Activated gamma-delta T cell treated with Interleukin-2 at 50 U/mL for 16 hours (primary cell): ENCODE measurements around the gene IL17RE.

Experiments
- DNase-seq: peaks from one replicate; pipeline ENCODE4 v3.0.0-alpha.2; 2020

Gene IL17RE

DNA sequence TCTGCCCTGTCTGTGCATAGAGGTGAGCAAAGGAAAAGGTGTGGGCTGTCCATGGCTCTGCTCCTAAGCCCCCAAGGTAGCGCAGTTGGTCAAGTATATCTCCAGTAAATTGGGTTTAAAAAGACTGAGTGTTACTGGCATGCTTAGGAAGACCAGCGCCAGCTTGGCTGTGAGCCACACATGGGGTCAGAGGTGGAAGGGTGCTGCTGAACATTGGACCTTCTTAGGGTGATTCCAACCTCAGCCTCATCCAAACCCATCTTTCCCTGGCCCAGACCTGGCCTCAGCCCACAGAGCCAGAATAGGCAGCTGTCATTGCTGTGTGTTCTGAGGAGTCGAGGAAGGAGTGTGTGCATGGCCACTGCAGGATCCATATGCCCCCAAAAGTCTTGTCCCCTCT, 5.6 kb downstream of the IL17RE start:
- DNase-seq, result no peak

DNA sequence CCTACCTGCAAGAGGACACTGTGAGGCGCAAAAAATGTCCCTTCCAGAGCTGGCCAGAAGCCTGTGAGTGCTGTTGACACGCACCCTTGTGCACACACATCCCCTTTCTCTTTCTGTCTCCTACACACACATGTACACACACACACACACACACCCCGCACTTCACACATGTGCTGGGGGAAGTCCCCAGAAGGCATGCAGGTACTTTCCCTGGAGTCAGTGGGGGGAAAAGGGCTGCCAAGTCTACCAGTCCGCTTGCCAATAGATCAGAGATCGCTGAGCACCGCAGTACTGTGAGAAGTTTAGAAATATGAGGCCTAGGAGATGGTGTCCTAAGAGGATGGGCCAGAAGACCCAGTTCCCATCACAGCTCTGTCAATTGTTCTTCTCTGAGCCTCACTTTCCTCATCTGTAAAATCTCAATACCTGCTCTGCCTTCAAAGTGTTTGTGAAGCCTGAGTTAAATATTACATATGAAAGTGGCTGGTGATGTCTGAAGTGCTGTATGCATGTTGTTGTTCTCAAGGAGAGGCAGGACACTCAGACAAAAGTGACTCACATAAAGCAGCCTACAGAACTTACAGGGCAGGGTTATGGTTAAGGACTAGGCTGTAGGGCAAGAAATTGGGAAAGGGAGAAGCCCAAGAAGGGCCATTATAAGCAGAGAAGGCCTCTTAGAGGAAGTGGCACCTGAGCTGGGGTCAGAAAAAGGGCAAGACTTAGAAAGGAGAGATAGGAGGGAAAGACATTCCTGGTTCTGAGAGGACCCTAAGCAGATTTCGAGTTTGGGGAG, 6.8 kb downstream of the IL17RE start:
- no peak for DNase-seq

DNA sequence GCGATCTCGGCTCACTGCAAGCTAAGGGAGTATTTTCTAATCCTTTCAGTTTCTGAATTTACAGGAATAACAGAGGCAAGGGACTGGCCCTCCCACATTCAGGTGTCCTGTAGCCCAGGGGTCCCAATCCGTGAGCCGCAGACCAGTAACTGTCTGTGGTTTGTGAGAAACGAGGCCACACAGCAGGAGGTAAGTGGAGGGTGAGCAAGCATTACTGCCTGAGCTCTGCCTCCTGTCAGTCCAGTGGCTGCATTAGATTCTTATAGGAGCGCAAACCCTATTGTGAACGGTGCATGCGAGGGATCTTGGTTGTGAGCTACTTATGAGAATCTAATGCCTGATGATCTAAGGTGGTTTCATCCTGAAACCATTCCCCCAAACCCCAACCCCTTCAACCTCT, 9.2 kb downstream of the IL17RE start:
- no peak for DNase-seq

DNA sequence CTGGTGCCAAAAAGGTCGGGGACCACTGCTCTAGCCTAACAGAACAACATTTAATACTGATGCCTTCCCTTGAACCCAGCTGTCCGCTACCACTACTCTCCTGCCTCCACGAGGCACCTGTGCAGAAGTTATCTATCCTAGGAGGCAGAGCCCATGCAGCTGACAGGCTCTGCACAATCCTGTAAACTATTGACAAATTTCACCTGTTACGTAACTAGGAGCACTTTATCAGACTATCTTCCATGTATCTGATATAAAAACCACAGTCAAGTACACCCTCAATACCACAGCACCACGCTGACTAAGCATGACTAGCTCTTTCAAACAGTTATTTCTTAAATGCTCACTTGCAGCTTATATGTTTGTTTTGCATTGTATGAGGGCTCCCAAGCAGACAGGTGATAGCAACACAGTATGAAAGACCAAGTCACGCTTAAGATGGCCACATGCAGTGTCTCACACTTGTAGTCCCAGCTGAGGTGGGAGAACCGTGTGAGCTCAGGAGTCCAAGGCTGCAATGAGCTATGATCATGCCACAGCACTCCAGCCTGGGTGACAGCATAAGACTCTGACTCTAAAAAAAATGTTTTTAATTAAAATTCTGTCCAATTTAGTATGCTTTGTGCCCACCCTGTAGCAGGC, 9.8 kb downstream of the IL17RE start:
- DNase-seq, result no peak

DNA sequence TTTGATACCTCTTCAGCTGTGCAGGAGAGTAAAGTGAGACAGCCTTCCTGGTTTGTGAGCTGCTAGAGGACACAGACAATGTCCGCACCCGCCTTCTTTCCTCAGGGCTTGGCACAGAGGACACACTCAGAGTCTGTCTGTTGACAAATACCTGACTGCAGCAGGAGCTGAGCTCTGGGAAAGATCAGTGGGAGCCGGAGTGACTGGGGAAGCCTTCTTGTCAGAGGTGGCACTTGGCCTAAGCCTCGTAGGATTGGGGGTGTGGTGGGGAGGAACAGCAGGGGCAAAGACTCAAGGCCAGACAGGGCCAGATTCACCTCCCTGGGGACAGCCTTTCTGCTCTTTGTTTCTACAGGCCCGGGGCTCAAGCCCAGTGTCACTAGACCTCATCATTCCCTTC, 11.0 kb downstream of the IL17RE start:
- DNase-seq, result no peak

DNA sequence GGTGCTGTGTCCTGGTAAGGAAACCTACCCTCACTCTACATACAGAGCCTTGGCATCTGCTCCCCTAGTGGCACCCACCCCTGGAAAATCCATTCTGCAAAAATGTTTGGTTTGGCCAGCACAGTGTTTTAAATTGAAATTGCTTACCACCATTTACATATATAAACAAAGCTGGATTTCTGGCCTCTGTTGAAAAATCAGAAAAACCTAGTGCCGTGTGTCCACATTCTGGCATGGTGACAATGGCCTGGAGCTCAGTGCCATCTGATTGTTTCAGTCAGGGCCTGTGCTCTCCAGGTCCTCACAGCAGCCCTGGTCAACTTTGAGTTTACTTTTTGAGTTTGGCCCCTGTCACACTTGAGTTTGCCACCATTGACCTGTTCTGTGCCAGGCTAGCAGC, 11.4 kb downstream of the IL17RE start:
- DNase-seq, result no peak

DNA sequence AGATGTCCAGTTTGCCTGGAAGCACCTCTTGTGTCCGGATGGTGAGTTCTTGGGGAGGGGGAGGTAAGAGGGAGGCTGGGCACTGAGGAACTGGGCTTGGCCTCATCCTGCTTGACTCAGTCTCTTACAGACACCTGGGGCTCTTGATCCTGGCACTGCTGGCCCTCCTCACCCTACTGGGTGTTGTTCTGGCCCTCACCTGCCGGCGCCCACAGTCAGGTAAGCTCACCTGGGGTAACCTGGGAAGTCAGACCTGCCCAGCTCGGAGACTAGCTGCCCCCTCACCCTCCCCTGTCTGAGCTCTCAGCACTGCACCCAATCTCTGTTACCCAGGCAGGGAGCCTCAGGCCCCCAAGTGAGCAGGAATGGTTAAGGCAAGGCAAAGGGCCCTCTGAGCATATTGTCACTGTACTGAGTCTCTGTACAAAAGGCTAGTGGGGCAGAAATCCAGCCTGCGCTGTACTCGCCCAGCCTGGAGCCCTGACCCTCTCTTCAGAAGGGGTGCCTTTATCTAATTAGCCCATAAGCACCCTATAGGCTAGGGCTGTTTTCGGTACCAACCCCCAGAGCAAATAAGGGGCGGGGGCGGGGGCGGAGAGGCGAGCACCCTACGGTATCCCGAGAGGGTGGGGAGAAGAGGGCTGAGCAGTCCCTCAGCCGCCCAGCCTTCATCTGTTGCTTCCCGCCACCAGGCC, 12.1 kb downstream of the IL17RE start:
- DNase-seq, result no peak

DNA sequence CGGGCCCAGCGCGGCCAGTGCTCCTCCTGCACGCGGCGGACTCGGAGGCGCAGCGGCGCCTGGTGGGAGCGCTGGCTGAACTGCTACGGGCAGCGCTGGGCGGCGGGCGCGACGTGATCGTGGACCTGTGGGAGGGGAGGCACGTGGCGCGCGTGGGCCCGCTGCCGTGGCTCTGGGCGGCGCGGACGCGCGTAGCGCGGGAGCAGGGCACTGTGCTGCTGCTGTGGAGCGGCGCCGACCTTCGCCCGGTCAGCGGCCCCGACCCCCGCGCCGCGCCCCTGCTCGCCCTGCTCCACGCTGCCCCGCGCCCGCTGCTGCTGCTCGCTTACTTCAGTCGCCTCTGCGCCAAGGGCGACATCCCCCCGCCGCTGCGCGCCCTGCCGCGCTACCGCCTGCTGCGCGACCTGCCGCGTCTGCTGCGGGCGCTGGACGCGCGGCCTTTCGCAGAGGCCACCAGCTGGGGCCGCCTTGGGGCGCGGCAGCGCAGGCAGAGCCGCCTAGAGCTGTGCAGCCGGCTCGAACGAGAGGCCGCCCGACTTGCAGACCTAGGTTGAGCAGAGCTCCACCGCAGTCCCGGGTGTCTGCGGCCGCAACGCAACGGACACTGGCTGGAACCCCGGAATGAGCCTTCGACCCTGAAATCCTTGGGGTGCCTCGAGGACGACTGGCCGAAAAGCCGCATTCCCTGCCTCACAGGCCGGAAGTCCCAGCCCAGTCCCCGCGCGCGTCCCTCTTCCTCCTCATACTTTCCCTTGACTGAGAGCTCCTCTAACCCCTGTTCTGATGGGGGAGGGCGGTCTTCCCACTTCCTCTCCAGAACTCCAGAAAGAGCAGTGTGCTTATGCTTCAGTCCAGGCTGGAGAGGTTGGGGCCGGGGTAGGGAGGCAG, 12.8 kb downstream of the IL17RE start:
- no peak for DNase-seq

DNA sequence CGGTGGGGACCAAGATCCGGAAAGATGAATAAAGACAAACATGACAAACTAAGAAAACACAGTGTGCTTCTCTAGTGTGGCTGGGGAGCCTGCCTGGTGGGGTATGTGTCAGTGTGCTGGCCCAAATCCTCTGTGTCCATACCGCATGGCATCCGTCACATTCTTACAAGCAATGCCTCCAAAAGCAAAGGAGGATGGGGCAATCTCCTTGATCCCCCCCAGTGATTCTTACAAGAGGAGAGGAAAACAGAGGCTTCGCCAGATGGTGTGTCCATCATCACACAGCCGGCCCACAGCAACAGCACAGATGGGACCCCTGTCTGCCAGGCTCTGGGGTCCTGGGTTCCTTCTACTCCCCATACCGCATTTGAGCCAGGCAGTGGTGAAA, 13.7 kb downstream of the IL17RE start:
- no peak for DNase-seq

DNA sequence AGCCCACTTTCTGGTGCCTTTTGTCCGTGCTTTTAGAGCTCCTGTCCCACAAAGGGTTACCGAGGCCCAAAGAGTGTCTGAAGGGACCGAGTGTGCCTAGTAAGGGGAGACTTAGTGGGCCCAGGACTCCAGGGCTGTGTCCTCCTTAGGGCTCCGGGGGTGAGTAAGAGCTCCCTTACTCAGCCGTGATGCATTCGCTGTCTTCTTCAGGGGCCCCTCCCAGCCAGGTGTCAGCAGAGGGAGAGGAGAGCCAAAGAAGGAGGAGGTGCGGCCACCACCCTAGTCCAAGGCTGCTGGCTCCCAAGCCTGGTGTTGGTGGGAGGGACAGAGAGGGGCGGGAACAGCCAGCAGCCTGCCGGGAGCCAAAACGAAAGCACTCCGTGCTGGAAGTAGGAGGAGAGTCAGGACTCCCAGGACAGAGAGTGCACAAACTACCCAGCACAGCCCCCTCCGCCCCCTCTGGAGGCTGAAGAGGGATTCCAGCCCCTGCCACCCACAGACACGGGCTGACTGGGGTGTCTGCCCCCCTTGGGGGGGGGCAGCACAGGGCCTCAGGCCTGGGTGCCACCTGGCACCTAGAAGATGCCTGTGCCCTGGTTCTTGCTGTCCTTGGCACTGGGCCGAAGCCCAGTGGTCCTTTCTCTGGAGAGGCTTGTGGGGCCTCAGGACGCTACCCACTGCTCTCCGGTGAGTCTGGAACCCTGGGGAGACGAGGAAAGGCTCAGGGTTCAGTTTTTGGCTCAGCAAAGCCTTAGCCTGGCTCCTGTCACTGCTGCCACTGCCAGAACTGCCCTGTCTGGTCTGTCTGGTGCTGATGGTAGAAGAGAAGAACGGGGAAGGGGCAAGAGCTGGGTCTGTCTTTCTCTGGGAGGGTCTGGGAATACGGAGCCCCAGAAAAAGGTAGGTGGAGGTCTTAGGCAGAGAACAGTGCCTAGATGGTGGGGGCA, 14.4 kb downstream of the IL17RE start, which contains the start of gene IL17RC:
Gene IL17RC, plus strand, starts transcription at position 365 of the 947 bp plus-strand sequence. Its CDS starts 218 bp downstream, at position 583.
- DNase-seq, result no peak

DNA sequence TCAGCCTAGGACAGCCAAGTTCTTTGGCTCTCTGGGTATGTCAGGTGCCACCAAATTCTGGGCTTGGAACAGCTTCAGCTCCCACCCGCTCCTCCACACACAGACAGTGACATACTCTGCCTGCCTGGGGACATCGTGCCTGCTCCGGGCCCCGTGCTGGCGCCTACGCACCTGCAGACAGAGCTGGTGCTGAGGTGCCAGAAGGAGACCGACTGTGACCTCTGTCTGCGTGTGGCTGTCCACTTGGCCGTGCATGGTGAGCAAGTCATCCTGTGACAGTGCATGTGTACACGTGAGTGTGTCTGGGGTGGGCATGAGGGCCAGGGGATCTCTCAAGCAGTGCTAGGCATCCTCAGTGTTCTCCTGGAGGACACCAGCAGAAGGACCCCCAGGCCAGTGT, 15.2 kb downstream of the IL17RE start:
- DNase-seq, result no peak

DNA sequence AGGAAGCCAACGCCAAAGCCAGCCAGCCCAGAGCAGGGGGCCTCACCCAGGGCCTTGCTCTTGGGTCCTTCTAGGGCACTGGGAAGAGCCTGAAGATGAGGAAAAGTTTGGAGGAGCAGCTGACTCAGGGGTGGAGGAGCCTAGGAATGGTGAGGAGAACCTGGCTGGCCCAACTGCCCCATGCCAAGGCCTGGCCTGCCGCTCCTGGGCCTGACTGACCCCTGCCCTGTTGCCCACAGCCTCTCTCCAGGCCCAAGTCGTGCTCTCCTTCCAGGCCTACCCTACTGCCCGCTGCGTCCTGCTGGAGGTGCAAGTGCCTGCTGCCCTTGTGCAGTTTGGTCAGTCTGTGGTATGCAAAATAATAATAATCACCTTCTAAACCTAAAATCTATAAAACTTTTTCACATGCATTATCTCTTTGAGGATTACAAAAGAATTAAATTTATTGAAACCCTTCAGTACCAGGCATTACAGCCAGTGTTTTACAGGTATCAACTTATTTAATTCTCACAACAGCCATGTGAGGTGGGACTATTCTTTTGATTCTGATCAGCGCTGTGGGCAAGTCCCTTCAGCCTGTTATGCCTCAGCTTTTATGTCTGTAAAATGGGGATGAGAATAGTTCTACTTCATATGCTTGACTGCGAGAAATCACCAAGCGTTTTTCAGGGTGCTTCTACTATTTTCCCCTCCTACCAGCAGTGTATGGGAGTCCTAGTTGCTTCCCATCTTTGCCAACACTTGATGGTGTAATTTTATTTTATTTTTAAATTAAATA, 15.8 kb downstream of the IL17RE start:
- no peak for DNase-seq

DNA sequence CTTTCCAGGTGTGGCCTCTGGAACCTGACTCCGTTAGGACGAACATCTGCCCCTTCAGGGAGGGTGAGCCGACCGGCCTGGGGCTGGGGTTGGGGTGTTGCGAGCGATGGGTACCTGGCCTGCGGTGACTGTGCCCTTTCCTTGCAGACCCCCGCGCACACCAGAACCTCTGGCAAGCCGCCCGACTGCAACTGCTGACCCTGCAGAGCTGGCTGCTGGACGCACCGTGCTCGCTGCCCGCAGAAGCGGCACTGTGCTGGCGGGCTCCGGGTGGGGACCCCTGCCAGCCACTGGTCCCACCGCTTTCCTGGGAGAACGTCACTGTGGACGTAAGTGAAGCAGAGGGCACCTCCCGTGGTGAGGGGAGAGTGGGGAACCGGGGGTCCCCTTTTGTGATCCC, 25.5 kb downstream of the IL17RE start:
- DNase-seq, result no peak

DNA sequence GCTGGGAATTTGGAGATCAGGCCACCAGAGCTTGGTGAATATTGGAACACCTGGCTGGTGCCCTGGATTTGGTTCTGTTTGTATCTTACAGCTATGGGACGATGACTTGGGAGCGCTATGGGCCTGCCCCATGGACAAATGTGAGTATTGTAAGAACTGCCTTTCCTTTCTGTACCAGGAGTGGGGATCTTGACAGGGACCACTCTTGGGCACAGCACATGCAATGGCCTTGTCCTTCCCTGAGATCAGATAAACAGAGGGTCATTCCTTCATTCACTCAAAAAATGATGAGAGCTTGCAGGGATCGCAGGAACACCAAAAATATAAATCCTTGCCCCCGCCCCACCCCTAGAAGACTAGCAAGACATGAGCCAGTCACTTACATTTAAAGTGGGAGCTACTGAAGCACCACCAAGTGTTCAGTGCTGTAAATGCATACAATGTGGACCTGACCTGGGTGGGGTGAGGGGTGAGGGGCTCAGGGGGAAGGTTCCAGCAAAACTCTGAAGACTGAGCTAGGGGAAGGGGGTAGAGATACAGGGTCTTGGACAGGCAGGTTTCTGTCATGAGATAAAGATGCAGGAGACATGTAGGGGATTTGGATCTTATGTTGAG, 28.3 kb downstream of the IL17RE start:
- no peak for DNase-seq

DNA sequence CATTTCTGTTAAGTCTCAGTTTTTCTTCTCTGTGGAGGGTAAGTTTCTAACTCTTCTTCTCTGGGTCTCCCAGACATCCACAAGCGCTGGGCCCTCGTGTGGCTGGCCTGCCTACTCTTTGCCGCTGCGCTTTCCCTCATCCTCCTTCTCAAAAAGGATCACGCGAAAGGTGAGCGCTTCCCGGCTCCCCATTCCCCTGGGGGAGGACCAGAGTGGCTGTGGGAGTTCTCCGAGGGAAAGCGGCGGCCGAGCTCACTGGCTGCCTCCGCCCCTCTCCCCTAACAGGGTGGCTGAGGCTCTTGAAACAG, 29.8 kb downstream of the IL17RE start:
- no peak for DNase-seq

DNA sequence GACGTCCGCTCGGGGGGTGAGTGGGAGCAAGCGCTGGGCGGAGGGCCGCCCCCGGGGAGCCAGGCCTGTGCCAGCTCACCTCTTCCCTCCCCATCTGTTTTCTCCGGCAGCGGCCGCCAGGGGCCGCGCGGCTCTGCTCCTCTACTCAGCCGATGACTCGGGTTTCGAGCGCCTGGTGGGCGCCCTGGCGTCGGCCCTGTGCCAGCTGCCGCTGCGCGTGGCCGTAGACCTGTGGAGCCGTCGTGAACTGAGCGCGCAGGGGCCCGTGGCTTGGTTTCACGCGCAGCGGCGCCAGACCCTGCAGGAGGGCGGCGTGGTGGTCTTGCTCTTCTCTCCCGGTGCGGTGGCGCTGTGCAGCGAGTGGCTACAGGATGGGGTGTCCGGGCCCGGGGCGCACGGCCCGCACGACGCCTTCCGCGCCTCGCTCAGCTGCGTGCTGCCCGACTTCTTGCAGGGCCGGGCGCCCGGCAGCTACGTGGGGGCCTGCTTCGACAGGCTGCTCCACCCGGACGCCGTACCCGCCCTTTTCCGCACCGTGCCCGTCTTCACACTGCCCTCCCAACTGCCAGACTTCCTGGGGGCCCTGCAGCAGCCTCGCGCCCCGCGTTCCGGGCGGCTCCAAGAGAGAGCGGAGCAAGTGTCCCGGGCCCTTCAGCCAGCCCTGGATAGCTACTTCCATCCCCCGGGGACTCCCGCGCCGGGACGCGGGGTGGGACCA, 30.4 kb downstream of the IL17RE start:
- DNase-seq, result peak; percentile 88

DNA sequence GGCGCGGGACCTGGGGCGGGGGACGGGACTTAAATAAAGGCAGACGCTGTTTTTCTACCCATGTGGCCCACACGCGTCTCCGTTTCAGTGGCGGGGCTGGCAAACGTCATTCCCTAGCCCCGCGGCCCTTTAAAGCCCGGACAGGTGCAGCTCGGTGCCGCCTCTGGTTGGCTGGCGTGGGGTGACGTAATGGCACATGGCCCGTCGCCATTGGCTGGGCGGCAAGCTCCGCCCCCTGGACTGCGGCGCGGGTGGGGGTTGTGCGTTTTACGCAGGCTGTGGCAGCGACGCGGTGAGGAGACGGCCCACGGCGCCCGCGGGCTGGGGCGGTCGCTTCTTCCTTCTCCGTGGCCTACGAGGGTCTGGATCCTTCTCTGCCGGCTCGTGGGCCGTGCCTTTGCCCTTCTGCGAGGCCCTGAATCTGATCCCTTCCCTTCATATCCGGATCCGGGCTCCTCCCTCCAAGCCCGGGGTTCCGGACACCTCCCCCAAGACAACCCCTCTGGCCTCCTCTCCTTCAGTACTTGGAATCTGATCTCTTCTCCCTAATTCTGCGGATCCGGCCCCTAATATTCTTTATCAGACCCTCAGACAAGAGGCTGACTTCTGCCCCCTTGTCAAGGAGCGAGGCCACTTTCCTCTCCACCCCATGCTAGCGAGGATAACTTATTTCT, 31.1 kb downstream of the IL17RE start, which contains the start of gene CRELD1:
Gene CRELD1, plus strand, starts transcription at position 274 of the 674 bp plus-strand sequence. CDS start 605 bp downstream, outside the sequence.
- DNase-seq, result peak; percentile 96

DNA sequence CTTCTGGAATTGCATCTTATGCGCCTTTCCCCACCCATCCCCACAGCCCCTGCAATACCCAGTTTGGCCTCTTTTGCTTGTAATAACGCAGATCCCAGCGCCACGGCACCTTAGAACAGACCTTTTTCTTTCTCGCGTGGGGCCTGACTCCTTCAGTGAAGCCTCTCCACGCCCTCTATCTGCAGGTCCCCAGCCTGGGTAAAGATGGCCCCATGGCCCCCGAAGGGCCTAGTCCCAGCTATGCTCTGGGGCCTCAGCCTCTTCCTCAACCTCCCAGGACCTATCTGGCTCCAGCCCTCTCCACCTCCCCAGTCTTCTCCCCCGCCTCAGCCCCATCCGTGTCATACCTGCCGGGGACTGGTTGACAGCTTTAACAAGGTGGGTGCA, 31.6 kb downstream of the IL17RE start:
- DNase-seq, result no peak

DNA sequence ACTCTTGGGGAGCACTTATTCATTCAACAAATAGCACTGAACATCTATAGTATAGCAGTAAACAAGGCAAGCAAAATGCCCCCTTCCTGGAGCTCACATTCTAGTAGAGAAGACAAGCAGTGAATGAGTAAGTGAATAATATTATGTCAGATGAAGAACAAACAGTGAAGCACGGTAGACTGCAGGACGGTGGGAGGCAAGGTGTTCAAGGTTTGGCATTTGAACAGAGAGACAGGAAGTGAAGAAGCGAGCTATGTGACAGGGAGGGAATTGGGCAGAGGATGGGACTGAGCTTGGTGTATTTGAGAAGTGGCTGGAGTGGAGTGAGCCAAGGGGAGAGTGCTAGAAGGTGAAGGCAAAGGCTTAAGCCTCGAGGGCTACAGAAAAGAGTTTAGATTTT, 32.3 kb downstream of the IL17RE start:
- no peak for DNase-seq
